ENCODE measurements around the gene KCNIP3.

- TF ChIP-seq POLR2A (IDR thresholded peaks at IDR 0.05; ENCODE audit: low read depth, low read length), result no peak
- no peak for TF ChIP-seq POLR2AphosphoS5 (IDR thresholded peaks at IDR 0.05; ENCODE audit: low read depth, low read length)
- no peak for TF ChIP-seq SPI1 (IDR thresholded peaks at IDR 0.05; ENCODE audit: low read depth, low read length)
- no peak for TF ChIP-seq TAF1 (IDR thresholded peaks at IDR 0.05; ENCODE audit: low read depth, low read length)
- no peak for TF ChIP-seq POU2F2 (IDR thresholded peaks at IDR 0.05; ENCODE audit: low read depth, low read length)
Measured at GRCh38 chr2:95385570-95385984, 88.4 kb downstream of the KCNIP3 start.
